ENCODE data around the gene MEG3.

- TF ChIP-seq CTCF (IDR thresholded peaks at IDR 0.05; ENCODE audit: low read depth, low read length, poor library complexity, severe bottlenecking) = no peak
- TF ChIP-seq EZH2phosphoT487 (IDR thresholded peaks at IDR 0.05; ENCODE audit: borderline replicate concordance, low read length) = no peak
Measured at GRCh38 chr14:100839681-100840111, 13.8 kb downstream of the MEG3 start.

All from DOHH2 (cell line).